ENCODE data around the gene C1GALT1.

DNA sequence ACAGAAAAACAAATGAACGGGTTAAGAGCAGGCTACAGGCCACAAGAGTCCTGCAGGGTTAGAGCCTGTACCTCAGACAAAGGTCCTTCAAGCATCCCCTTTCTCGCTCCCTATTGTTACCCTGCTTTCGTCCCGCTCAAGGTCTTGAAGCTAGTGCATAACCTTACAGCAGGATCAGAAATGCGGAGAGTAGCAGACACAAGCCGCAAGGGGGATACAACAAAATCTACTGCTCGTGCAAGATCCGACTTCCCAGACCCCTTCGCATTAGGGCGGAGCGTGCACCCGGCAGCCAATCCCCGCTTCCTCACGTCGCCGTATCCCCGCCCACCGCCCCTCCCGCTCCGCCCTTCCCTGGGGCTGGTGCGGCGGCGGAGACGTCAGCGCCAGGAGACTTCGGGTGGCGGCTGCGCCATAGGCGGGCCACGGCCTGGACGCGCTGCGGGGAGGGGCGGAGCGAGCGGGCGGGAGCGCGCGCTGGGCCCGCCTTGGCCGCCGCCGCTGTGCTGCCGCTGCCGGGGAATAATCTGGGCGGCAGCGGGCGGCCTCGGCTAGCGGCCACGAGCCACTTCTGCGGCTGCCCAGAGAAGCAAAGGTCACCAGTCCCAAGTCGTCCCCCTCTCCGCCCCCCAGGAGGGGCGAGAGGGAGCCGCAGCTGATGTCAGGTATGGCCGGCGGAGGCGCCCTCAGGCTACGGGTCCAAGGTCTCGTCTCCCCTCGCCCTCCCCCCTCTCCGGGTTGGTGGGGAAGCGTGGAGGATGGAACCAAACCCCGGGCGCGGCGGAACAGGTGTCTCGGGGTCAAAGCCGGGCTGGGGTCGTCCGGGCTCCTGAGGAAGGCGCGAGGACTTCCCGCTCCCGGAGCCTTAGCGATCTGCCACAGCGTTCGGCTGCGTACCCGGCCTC is at the start of gene C1GALT1:
- TF ChIP-seq, protein P1, sequence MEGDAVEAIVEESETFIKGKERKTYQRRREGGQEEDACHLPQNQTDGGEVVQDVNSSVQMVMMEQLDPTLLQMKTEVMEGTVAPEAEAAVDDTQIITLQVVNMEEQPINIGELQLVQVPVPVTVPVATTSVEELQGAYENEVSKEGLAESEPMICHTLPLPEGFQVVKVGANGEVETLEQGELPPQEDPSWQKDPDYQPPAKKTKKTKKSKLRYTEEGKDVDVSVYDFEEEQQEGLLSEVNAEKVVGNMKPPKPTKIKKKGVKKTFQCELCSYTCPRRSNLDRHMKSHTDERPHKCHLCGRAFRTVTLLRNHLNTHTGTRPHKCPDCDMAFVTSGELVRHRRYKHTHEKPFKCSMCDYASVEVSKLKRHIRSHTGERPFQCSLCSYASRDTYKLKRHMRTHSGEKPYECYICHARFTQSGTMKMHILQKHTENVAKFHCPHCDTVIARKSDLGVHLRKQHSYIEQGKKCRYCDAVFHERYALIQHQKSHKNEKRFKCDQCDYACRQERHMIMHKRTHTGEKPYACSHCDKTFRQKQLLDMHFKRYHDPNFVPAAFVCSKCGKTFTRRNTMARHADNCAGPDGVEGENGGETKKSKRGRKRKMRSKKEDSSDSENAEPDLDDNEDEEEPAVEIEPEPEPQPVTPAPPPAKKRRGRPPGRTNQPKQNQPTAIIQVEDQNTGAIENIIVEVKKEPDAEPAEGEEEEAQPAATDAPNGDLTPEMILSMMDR (IDR thresholded peaks at IDR 0.05) = peak in 5 of 6 experiments; percentile 35 to 76 (median 66)
- TF ChIP-seq POLR2A (IDR thresholded peaks at IDR 0.05) = peak in 2 of 4 donors; percentile 90 to 95
- peak in 1 of 4 donors; percentile 18 for TF ChIP-seq EP300 (IDR thresholded peaks at IDR 0.05)

Measured in upper lobe of left lung (tissue), 4 donors.